MM.1S (cell line): ENCODE data around the gene GPN3.
"Not testable (repeated sequence)": the region's sequence is repeated elsewhere in the genome, so short reads cannot be mapped to it uniquely, and the experiment has no call there.

Experiments
- DNase-seq: peaks from one replicate; pipeline ENCODE4 v3.0.0-alpha.2; 2015
- H2AFZ ChIP-seq: fragments of 300-600 bp; sonication (generic); 2 replicates; pipeline ENCODE4 v1.6.0; 2016; ENCODE audit warnings: antibody characterized with exemption, low read length
- H3F3A ChIP-seq: fragments of 300-600 bp; sonication (generic); 2 replicates; pipeline ENCODE4 v1.6.1; 2016; ENCODE audit warnings: mild to moderate bottlenecking, antibody characterized with exemption, low read length, moderate library complexity, mixed read lengths; ENCODE audit not compliant: insufficient read depth
- H3K27ac ChIP-seq: fragments of 300-600 bp; sonication (generic); 2 replicates; pipeline ENCODE4 v1.5.1; 2016; ENCODE audit warnings: mild to moderate bottlenecking, low read length
- H3K27me3 ChIP-seq: fragments of 300-600 bp; sonication (generic); replicated peaks from 2 replicates; pipeline ENCODE4 v1.6.0; 2016; ENCODE audit warnings: low read length; ENCODE audit not compliant: insufficient read depth
- H3K36me3 ChIP-seq: fragments of 300-600 bp; sonication (generic); replicated peaks from 2 replicates; pipeline ENCODE4 v1.6.1; 2016; ENCODE audit warnings: mild to moderate bottlenecking, low read length, mixed read lengths; ENCODE audit not compliant: insufficient read depth
- H3K4me1 ChIP-seq: fragments of 300-600 bp; sonication (generic); 2 replicates; pipeline ENCODE4 v1.6.1; 2016; ENCODE audit warnings: low read length, mixed read lengths
- H3K4me2 ChIP-seq: fragments of 300-600 bp; sonication (generic); 2 replicates; pipeline ENCODE4 v1.6.0; 2016; ENCODE audit warnings: low read depth, low read length
- H3K4me3 ChIP-seq: fragments of 300-600 bp; sonication (generic); 2 replicates; pipeline ENCODE4 v1.5.1; 2016; ENCODE audit warnings: low read length, mixed read lengths
- H3K79me2 ChIP-seq: fragments of 300-600 bp; sonication (generic); 2 replicates; pipeline ENCODE4 v1.6.1; 2016; ENCODE audit warnings: mixed run types, low read length, mixed read lengths
- H3K9ac ChIP-seq: fragments of 300-600 bp; sonication (generic); 2 replicates; pipeline ENCODE4 v1.6.1; 2016; ENCODE audit warnings: low read length, mixed read lengths
- H3K9me2 ChIP-seq: fragments of 300-600 bp; sonication (generic); replicated peaks from 2 replicates; pipeline ENCODE4 v1.6.1; 2016; ENCODE audit warnings: mild to moderate bottlenecking, low read length, mixed read lengths; ENCODE audit not compliant: insufficient read depth
- H3K9me3 ChIP-seq: fragments of 300-600 bp; sonication (generic); replicated peaks from 2 replicates; pipeline ENCODE4 v1.6.1; 2016; ENCODE audit warnings: mild to moderate bottlenecking, low read length, mixed read lengths; ENCODE audit not compliant: insufficient read depth
- H4K20me1 ChIP-seq: fragments of 300-600 bp; sonication (generic); 2 replicates; pipeline ENCODE4 v1.6.1; 2016; ENCODE audit warnings: mild to moderate bottlenecking, low read length, moderate library complexity, mixed read lengths; ENCODE audit not compliant: insufficient read depth
- CTCF ChIP-seq: fragments of 300-600 bp; sonication (generic); IDR thresholded peaks from 2 replicates; pipeline ENCODE4 v1.5.1; 2016; ENCODE audit warnings: antibody characterized with exemption, low read length, mixed read lengths
- EZH2 ChIP-seq: fragments of 300-600 bp; sonication (generic); optimal IDR thresholded peaks from 2 replicates; pipeline ENCODE3; 2017; ENCODE audit warnings: low read depth, mild to moderate bottlenecking, antibody characterized with exemption, low read length, mixed read lengths
- EZH2phosphoT487 ChIP-seq: fragments of 300-600 bp; sonication (generic); IDR thresholded peaks from 2 replicates; pipeline ENCODE4 v1.6.1; 2018; ENCODE audit warnings: antibody characterized with exemption, low read length

The GPN3 gene

GRCh38 chr12:110405126-110405662 lies 62.9 kb downstream of the GPN3 start:
- not testable (repeated sequence) for H3K27me3 ChIP-seq, H3K4me2 ChIP-seq, H3F3A ChIP-seq, H3K9me3 ChIP-seq, H3K9me2 ChIP-seq, H3K36me3 ChIP-seq, H3K27ac ChIP-seq, H3K9ac ChIP-seq, H3K4me1 ChIP-seq, H4K20me1 ChIP-seq, DNase-seq, H3K4me3 ChIP-seq, H2AFZ ChIP-seq
- peaks cover 32% of the 10 kb centered on the region for H3K79me2 ChIP-seq

GRCh38 chr12:110403976-110404682 lies 63.9 kb downstream of the GPN3 start:
- Histone ChIP-seq H3K79me2 (peaks cover 39% of the 10 kb centered on the region), H3K9me3 (no peaks in the 10 kb centered on the region), H3K4me1 (no peaks in the 10 kb centered on the region)

GRCh38 chr12:110403146-110403975 lies 64.7 kb downstream of the GPN3 start, which contains the start of gene ANAPC7:
TSS of gene ANAPC7 (minus strand) at chr12:110403708. CDS start at chr12:110403627, 81 bp downstream.
- peak within 1 kb of the TSS; percentile 97 for H3K9ac ChIP-seq
- H3K27me3 ChIP-seq = no peaks in the 10 kb centered on the region
- H4K20me1 ChIP-seq = no peaks in the 10 kb centered on the region
- H3K36me3 ChIP-seq = no peaks in the 10 kb centered on the region
- H3K4me2 ChIP-seq = peak within 1 kb of the TSS; percentile 63
- H3K4me1 ChIP-seq = no peaks in the 10 kb centered on the region
- no peaks in the 10 kb centered on the region for H3K9me2 ChIP-seq
- H3K27ac ChIP-seq = peak within 1 kb of the TSS; percentile 88
- TF ChIP-seq EZH2 (no peak), EZH2phosphoT487 (no peak), CTCF (no peak)
- H3K9me3 ChIP-seq = no peaks in the 10 kb centered on the region
- peak; percentile 61 for DNase-seq
- peaks cover 40% of the 10 kb centered on the region for H3K79me2 ChIP-seq
- H3K4me3 ChIP-seq = peak within 1 kb of the TSS; percentile 82
- H2AFZ ChIP-seq = peak within 1 kb of the TSS; percentile 98
- no peaks in the 10 kb centered on the region for H3F3A ChIP-seq

More at GRCh38 chr12:110403976-110404682, 63.9 kb downstream of the GPN3 start:
- Histone ChIP-seq H3K9me2 (no peaks in the 10 kb centered on the region), H4K20me1 (no peaks in the 10 kb centered on the region), H3K9ac (peak overlapping the region; percentile 97), H3K27me3 (no peaks in the 10 kb centered on the region), H3K36me3 (no peaks in the 10 kb centered on the region), H2AFZ (peak overlapping the region; percentile 98), H3F3A (no peaks in the 10 kb centered on the region), H3K4me2 (peak overlapping the region; percentile 63), H3K27ac (peak overlapping the region; percentile 88), H3K4me3 (peak overlapping the region; percentile 82)
- TF ChIP-seq EZH2 (no peak), EZH2phosphoT487 (no peak), CTCF (no peak)
- peak; percentile 66 for DNase-seq
